ENCODE measurements around the gene RAB5IF.

GRCh38 chr20:36565520-36565919, 40.1 kb upstream of the RAB5IF start:
- no peak for TF ChIP-seq CTCF (IDR thresholded peaks at IDR 0.05)
- TF ChIP-seq EZH2 (IDR thresholded peaks at IDR 0.05; ENCODE audit: borderline replicate concordance, insufficient read depth, low read depth, low read length, poor library complexity, severe bottlenecking), result no peak
